GM23338 (cell line): ENCODE measurements around the gene TSC22D3. TPM values are rescaled to one million over a fixed set of nuclear protein-coding genes. Genes with fewer than 3 reads are reported as not detected.

Source experiments
- ATAC-seq: fragments of 200-7000 bp; cut with Tn5 transposase; 3 replicates; pipeline ENCODE4 v1.9.1; 2020
- DNase-seq: peaks from one replicate; pipeline ENCODE4 v3.0.0-alpha.2; 2015; ENCODE audit warnings: low spot score
- H2AFZ ChIP-seq: fragments of 200-600 bp; sonication (generic); 2 replicates; pipeline ENCODE4 v1.8.0; 2016; ENCODE audit warnings: antibody characterized with exemption, mild to moderate bottlenecking, moderate library complexity
- H3F3A ChIP-seq: fragments of 200-600 bp; sonication (generic); replicated peaks from 2 replicates; pipeline ENCODE4 v1.8.0; 2017; ENCODE audit warnings: antibody characterized with exemption, mixed run types, low read depth
- H3K27ac ChIP-seq: fragments of 200-600 bp; sonication (generic); 2 replicates; pipeline ENCODE4 v1.6.1; 2016; ENCODE audit warnings: low read depth
- H3K27me3 ChIP-seq: fragments of 200-600 bp; sonication (generic); 2 replicates; pipeline ENCODE4 v1.8.0; 2016; ENCODE audit warnings: mild to moderate bottlenecking, mixed run types, moderate library complexity; ENCODE audit not compliant: insufficient read depth
- H3K36me3 ChIP-seq: fragments of 200-600 bp; sonication (generic); 2 replicates; pipeline ENCODE4 v1.8.0; 2016; ENCODE audit warnings: mild to moderate bottlenecking; ENCODE audit not compliant: insufficient read depth
- H3K4me1 ChIP-seq: fragments of 200-600 bp; sonication (generic); 2 replicates; pipeline ENCODE4 v1.8.0; 2016; ENCODE audit warnings: mild to moderate bottlenecking, moderate library complexity; ENCODE audit not compliant: insufficient read depth
- H3K4me2 ChIP-seq: fragments of 200-600 bp; sonication (generic); 2 replicates; pipeline ENCODE4 v1.7.1; 2017; ENCODE audit warnings: mixed run types
- H3K4me3 ChIP-seq: fragments of 200-600 bp; sonication (generic); 2 replicates; pipeline ENCODE4 v1.6.1; 2016; ENCODE audit warnings: mixed run types
- H3K79me2 ChIP-seq: fragments of 200-600 bp; sonication (generic); replicated peaks from 2 replicates; pipeline ENCODE4 v1.8.0; 2017; ENCODE audit warnings: mild to moderate bottlenecking; ENCODE audit not compliant: insufficient read depth
- H3K9me2 ChIP-seq: fragments of 200-600 bp; sonication (generic); 2 replicates; pipeline ENCODE4 v1.8.0; 2017; ENCODE audit not compliant: insufficient read depth
- H4K20me1 ChIP-seq: fragments of 200-600 bp; sonication (generic); replicated peaks from 2 replicates; pipeline ENCODE4 v1.8.0; 2017; ENCODE audit warnings: mild to moderate bottlenecking; ENCODE audit not compliant: insufficient read depth
- H3K27ac Mint-ChIP-seq: 2 replicates; pipeline ENCODE4 v1.8.0; 2020; ENCODE audit warnings: inconsistent platforms, mild to moderate bottlenecking, moderate library complexity, mixed read lengths
- H3K27me3 Mint-ChIP-seq: 3 replicates; pipeline ENCODE4 v1.8.0; 2022; ENCODE audit warnings: low read depth, mild to moderate bottlenecking, moderate library complexity, mixed read lengths, inconsistent platforms; ENCODE audit not compliant: insufficient read depth, poor library complexity
- H3K36me3 Mint-ChIP-seq: 3 replicates; pipeline ENCODE4 v1.8.0; 2021; ENCODE audit warnings: low read depth, mild to moderate bottlenecking, inconsistent platforms, moderate library complexity, mixed read lengths
- H3K4me1 Mint-ChIP-seq: 3 replicates; pipeline ENCODE4 v1.8.0; 2020; ENCODE audit warnings: mild to moderate bottlenecking, inconsistent platforms, mixed read lengths
- H3K4me3 Mint-ChIP-seq: 3 replicates; pipeline ENCODE4 v1.8.0; 2021; ENCODE audit warnings: moderate library complexity, mild to moderate bottlenecking, inconsistent platforms, mixed read lengths
- H3K9me3 Mint-ChIP-seq: 3 replicates; pipeline ENCODE4 v1.8.0; 2020; ENCODE audit warnings: moderate library complexity, mild to moderate bottlenecking, inconsistent platforms, mixed read lengths
- CREB1 ChIP-seq: fragments of 250-450 bp; sonication (Bioruptor Pico); IDR thresholded peaks from 2 replicates; pipeline ENCODE4 v1.5.0; 2020; ENCODE audit warnings: low read depth, mild to moderate bottlenecking, moderate library complexity
- CTCF ChIP-seq, 2 experiments: fragments of 200-600 bp in 1 of 2; sonication (generic) in 1 of 2; conservative IDR thresholded peaks; 2 replicates each; pipeline versions ENCODE4 v1.5.1 to v1.6.1; 2016 to 2017; ENCODE audit warnings: antibody characterized with exemption in 2 of 2, low read depth in 2 of 2, mild to moderate bottlenecking in 2 of 2, moderate library complexity in 1 of 2
- ETS1 ChIP-seq: IDR thresholded peaks from 2 replicates; pipeline ENCODE4 v1.6.1; 2016; ENCODE audit warnings: antibody characterized with exemption
- EZH2 ChIP-seq: fragments of 200-600 bp; sonication (generic); IDR thresholded peaks from one replicate; pipeline ENCODE4 v1.8.0; 2017; ENCODE audit warnings: antibody characterized with exemption, mild to moderate bottlenecking, low read depth; ENCODE audit not compliant: unreplicated experiment
- EZH2phosphoT487 ChIP-seq: fragments of 200-600 bp; sonication (generic); IDR thresholded peaks from one replicate; pipeline ENCODE4 v1.8.1; 2018; ENCODE audit warnings: antibody characterized with exemption; ENCODE audit not compliant: unreplicated experiment
- JUNB ChIP-seq: IDR thresholded peaks from one replicate; pipeline ENCODE4 v1.6.1; 2016; ENCODE audit warnings: antibody characterized with exemption; ENCODE audit not compliant: unreplicated experiment
- NANOG ChIP-seq: IDR thresholded peaks from 2 replicates; pipeline ENCODE4 v1.6.1; 2016; ENCODE audit warnings: antibody characterized with exemption, borderline replicate concordance
- POLR2AphosphoS5 ChIP-seq: IDR thresholded peaks from 2 replicates; pipeline ENCODE4 v1.6.1; 2016; ENCODE audit warnings: antibody characterized with exemption, low read depth
- REST ChIP-seq: IDR thresholded peaks from one replicate; pipeline ENCODE4 v1.6.1; 2018; ENCODE audit warnings: antibody characterized with exemption; ENCODE audit not compliant: unreplicated experiment
- STAT1 ChIP-seq: IDR thresholded peaks from one replicate; pipeline ENCODE4 v1.6.1; 2016; ENCODE audit warnings: antibody characterized with exemption; ENCODE audit not compliant: unreplicated experiment
- ZNF114 ChIP-seq: fragments of 250-450 bp; sonication (Bioruptor Pico); IDR thresholded peaks from 2 replicates; pipeline ENCODE4 v1.5.0; 2020; ENCODE audit warnings: mild to moderate bottlenecking, moderate library complexity
- ZNF331 ChIP-seq: fragments of 250-450 bp; sonication (Bioruptor Pico); IDR thresholded peaks from 2 replicates; pipeline ENCODE4 v1.5.0; 2020; ENCODE audit warnings: low read depth, mild to moderate bottlenecking, moderate library complexity
- ZNF462 ChIP-seq: fragments of 250-450 bp; sonication (Bioruptor Pico); IDR thresholded peaks from 2 replicates; pipeline ENCODE4 v1.5.0; 2020; ENCODE audit warnings: mild to moderate bottlenecking, moderate library complexity
- polyA plus RNA-seq: library from polyadenylated mRNA; unstranded; fragments of >200 nt; fragmentation: Nextera tagmentation; extraction: Ambion mirVana; gene quantifications from 2 replicates; pipeline ENCODE4 v1.2.1, GENCODE V29; 2016
- total RNA-seq: library from RNA; depleted of rRNA; stranded (reverse); fragments of >200 nt; shearing (Covaris generic); gene quantifications from 2 replicates; pipeline ENCODE4 v1.2.3, GENCODE V29; 2014

The TSC22D3 gene
- total and polyA plus RNA-seq, 2 experiments from 2014 or later: 12.6 to 20.0 TPM

GRCh38 chrX:107700790-107701189, 74.8 kb downstream of the TSC22D3 start:
- Histone ChIP-seq H3K9me2 (no peaks in the 10 kb centered on the region), H3K36me3 (no peaks in the 10 kb centered on the region), H3K79me2 (no peaks in the 10 kb centered on the region), H4K20me1 (no peaks in the 10 kb centered on the region), H2AFZ (peak overlapping the region; percentile 20; the same call in 1 of the 2 replicates), H3K4me3 (no peak overlapping the region), H3K27ac (no peak overlapping the region), H3K4me1 (no peaks in the 10 kb centered on the region), H3F3A (no peaks in the 10 kb centered on the region), H3K4me2 (0 out of 2 replicates have a peak overlapping the region, but pooled peaks have one; percentile 25), H3K27me3 (no peaks in the 10 kb centered on the region)
- Mint-ChIP-seq H3K9me3 (no peaks in the 10 kb centered on the region), H3K4me3 (no peak overlapping the region), H3K27me3 (peaks cover 6% of the 10 kb centered on the region), H3K27ac (no peak overlapping the region), H3K36me3 (no peaks in the 10 kb centered on the region), H3K4me1 (peaks cover 21% of the 10 kb centered on the region)
- no peak for TF ChIP-seq EZH2phosphoT487
- TF ChIP-seq CTCF (conservative IDR thresholded peaks at IDR 0.05; ENCODE audit: low read depth in 2 of 2): no peak
- no peak for TF ChIP-seq ZNF462 (CRISPR knock-in tag)
- TF ChIP-seq ETS1: no peak
- TF ChIP-seq JUNB: no peak
- TF ChIP-seq ZNF114 (CRISPR knock-in tag): no peak
- TF ChIP-seq REST: no peak
- TF ChIP-seq ZNF331 (CRISPR knock-in tag): no peak
- no peak for TF ChIP-seq NANOG
- no peak for TF ChIP-seq STAT1
- TF ChIP-seq EZH2: no peak
- TF ChIP-seq POLR2AphosphoS5: no peak
- no peak for TF ChIP-seq CREB1 (CRISPR knock-in tag)
- DNase-seq (no peak), ATAC-seq (no peak)
